Measurements from ENCODE around the gene MED20. TPM values are rescaled to one million over a fixed set of nuclear protein-coding genes. Genes with fewer than 3 reads are reported as not detected.

The MED20 gene, protein sequence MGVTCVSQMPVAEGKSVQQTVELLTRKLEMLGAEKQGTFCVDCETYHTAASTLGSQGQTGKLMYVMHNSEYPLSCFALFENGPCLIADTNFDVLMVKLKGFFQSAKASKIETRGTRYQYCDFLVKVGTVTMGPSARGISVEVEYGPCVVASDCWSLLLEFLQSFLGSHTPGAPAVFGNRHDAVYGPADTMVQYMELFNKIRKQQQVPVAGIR
- total RNA-seq: 10 to 100 TPM; 24.0 to 27.4 TPM

DNA sequence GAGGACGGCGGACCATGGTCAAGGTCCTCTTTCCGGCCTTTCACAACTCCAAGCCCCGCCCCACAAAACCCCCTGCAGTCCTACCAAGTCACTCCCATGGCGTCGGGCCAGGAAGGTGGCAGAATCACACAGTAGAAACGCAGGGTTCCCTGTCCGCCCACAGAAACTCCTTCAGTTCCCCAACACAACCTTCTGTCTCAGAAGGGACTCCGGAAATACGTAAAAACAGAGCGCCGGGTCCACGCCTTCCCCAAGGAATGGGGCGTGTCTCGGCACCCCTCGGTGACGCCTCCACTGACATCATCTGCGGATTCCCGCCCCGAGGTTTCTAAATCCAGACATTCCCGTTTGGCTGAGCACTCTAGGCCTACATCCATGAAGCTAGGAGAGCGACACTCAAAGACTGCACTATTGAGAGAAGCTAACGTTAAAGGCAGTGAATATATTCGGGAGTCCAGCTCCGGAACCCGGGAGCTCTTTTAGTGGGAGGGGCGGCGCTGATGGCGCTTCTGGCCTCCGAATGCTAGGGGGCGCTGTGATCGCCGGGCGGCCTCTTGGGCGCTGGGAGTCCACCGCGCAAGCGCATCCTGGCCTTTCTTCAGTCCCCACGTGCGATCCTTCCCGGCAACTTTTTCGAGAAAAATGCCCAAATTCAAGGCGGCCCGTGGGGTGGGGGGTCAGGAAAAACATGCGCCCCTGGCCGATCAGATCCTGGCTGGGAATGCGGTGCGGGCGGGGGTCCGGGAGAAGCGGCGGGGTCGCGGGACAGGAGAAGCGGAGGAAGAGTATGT is at the start of gene MED20, which contains the start of gene BYSL:
MED20 (minus strand) TSS at position 219 of the 791 bp plus-strand sequence; CDS start at position 98, 121 bp downstream.
BYSL (plus strand) TSS at position 579 of the 791 bp plus-strand sequence; CDS start at position 643, 64 bp downstream.
- Mint-ChIP-seq H3K36me3 (ENCODE audit: low read depth) (peaks cover 39% of the 10 kb centered on the region), H3K27me3 (ENCODE audit: low read depth) (no peaks in the 10 kb centered on the region), H3K9me3 (no peaks in the 10 kb centered on the region), H3K27ac (peak within 1 kb of the TSS; percentile 97), H3K4me3 (peak within 1 kb of the TSS; percentile 91), H3K4me1 (ENCODE audit: low read depth) (peaks cover 54% of the 10 kb centered on the region)
- DNase-seq: peak; percentile 97
- CTCF ChIA-PET: interaction anchor here (0.6 to 6.6 kb wide), 29 partner anchors 9 to 160 kb away, joined by 3 to 114 read pairs (median 4); partner anchors contain the start of genes CCND3, TAF8 and TOMM6
- intact Hi-C loops (cut with micrococcal nuclease): loop anchor here (1.0 to 2.0 kb wide), 11 partner anchors 15 to 296 kb away; partner anchors contain the start of genes MRPS10, TAF8, TOMM6 and USP49

DNA sequence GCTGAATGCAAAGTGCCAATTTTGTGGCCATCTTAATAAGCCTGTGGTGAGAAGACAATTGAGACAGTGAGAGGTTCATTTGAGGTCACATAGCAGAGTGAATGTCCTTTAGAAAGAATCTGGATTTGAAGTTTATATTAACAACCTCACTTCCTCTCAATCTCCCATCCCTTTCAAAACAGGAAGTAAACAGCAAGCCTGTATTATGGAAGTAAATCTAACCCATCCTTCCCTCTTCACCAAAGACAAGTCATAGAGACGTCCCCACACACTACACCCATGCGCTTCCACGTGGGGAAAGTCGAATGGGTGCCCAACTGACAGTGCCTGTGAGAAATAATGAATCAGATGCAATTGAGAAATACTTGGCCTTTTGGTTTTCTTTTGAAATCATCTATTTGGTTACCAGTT is 49.5 kb upstream of the MED20 start:
- Mint-ChIP-seq H3K9me3 (no peaks in the 10 kb centered on the region), H3K36me3 (ENCODE audit: low read depth) (peaks cover 10% of the 10 kb centered on the region), H3K27me3 (ENCODE audit: low read depth) (no peaks in the 10 kb centered on the region), H3K4me3 (peak overlapping the region; percentile 14), H3K27ac (peak overlapping the region; percentile 98), H3K4me1 (ENCODE audit: low read depth) (peaks cover 93% of the 10 kb centered on the region)
- peak; percentile 82 for DNase-seq
- CTCF ChIA-PET: interaction anchor here (0.9 to 1.2 kb wide), 2 partner anchors 60 to 69 kb away, joined by 3 to 4 read pairs; no protein-coding TSS in a partner anchor
- intact Hi-C loops (cut with micrococcal nuclease): loop anchor here (1.0 kb wide), 1 partner anchor 12 kb away; no protein-coding TSS in a partner anchor

DNA sequence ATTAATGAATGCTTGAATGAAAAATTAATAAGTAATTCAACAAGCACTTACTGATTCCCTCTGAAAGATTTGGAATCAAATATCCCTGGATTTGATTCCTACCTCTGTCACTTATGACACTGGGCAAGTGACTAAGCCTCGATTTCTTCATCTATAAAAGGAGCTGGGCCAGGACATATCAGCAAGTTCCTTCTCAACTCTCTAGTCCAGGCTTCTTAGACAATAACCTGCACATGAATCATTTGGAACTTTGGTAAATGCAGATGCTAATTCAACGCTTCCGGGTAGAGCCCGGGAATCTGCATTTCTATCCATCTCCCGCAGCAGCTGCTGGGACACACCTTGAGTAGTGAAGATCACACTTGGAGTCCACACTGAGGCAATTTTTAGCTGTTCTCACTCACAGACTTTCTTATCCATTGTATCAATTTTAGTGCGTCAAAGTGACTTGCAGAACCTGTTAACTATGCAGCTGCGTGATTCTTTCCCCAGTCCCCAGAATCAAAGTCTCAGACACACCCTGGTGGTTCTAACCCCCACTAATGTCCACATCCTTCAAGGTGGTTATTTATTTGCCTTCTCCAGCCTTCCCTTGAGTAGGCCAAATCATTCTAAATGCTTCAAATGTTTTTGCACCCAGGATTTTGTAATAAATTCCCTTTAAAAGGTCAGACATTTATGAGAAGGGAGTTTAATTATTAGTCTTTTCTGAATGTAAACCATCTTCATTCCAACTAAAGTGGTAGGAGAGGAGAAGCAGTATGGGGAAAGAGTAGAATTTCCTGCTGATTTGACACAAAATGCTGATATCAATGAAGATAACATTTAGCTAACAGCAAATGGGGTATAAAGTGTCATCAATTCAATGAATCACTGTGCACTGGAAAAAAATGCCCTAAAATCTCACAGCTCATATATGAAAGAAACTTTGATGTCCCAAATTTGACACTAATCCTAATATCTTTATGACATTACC is 46.7 kb upstream of the MED20 start:
- Mint-ChIP-seq H3K9me3 (peaks cover 3% of the 10 kb centered on the region), H3K27me3 (ENCODE audit: low read depth) (no peaks in the 10 kb centered on the region), H3K27ac (peak overlapping the region; percentile 98), H3K4me3 (no peak overlapping the region), H3K36me3 (ENCODE audit: low read depth) (peaks cover 8% of the 10 kb centered on the region), H3K4me1 (ENCODE audit: low read depth) (peaks cover 92% of the 10 kb centered on the region)
- CTCF ChIA-PET: interaction anchor here (0.9 to 3.1 kb wide), 6 partner anchors 10 to 75 kb away, joined by 3 to 13 read pairs (median 6); partner anchors contain the start of gene CCND3
- DNase-seq: peak; percentile 35
- intact Hi-C loops (cut with micrococcal nuclease): loop anchor here (1.0 kb wide), 1 partner anchor 10 kb away; no protein-coding TSS in a partner anchor

DNA sequence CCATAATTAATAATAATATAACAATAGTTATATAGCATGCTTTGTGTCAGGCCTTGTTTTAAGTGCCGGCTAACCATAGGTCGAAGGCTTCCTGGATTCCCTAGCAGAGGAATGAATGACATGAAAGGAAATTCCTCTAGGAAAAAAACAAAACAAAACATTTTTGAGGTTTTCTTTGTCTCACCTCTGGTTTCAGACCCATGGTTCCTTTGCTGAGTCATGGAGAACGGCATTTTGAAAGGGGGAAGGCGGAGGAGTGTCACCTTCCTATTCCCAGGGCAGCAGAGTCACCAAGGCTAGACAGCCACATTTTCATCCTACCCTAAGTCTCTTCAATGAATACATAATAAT is 46.0 kb upstream of the MED20 start:
- Mint-ChIP-seq H3K27ac (peak overlapping the region; percentile 98), H3K27me3 (ENCODE audit: low read depth) (no peaks in the 10 kb centered on the region), H3K9me3 (peaks cover 3% of the 10 kb centered on the region), H3K36me3 (ENCODE audit: low read depth) (peaks cover 5% of the 10 kb centered on the region), H3K4me3 (no peak overlapping the region), H3K4me1 (ENCODE audit: low read depth) (peaks cover 91% of the 10 kb centered on the region)
- intact Hi-C loops (cut with micrococcal nuclease): no loop called here
- peak; percentile 46 for DNase-seq
- CTCF ChIA-PET: interaction anchor here (1.7 to 3.1 kb wide), 2 partner anchors 10 to 25 kb away, joined by 7 to 10 read pairs; partner anchors contain the start of gene CCND3

DNA sequence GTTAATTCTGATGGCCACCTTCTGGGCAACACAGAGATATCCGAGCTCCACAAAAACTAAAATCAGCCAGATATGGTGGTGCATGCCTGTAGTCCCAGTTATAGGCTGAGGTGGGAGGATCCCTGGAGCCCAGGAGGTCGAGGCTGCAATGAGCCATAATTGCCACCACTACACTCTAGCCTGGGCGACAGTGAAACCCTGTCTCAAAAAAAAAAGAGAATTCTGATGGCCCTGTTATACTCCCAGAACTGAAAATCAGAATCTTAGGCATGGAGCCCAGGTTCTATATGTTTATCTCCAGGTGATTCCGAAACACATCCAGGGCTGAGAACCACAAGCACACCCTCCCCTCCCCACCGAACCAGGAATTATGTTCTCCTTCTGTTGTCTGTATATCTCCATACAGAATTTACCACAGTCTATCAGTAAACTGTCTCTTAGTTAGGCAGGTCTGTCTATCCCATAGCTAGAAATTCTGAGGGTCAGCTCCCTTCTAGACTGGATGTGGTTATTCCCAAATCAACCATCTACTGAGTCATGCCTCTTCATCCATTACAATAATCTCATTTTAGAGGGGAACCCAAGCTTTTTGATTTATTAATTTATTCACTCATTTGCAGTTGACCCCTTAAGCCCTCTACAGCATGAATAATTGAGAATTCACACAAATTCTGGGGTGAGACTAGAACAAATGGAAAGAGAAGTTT is 45.4 kb upstream of the MED20 start:
- CTCF ChIA-PET: interaction anchor here (1.3 to 3.1 kb wide), 3 partner anchors 24 to 45 kb away, joined by 3 to 7 read pairs (median 3); partner anchors contain the start of genes BYSL, CCND3 and MED20
- Mint-ChIP-seq H3K4me1 (ENCODE audit: low read depth) (peaks cover 93% of the 10 kb centered on the region), H3K36me3 (ENCODE audit: low read depth) (peaks cover 9% of the 10 kb centered on the region), H3K27ac (peak overlapping the region; percentile 98), H3K4me3 (no peak overlapping the region), H3K27me3 (ENCODE audit: low read depth) (no peaks in the 10 kb centered on the region), H3K9me3 (peaks cover 3% of the 10 kb centered on the region)
- intact Hi-C loops (cut with micrococcal nuclease): no loop called here
- no peak for DNase-seq

DNA sequence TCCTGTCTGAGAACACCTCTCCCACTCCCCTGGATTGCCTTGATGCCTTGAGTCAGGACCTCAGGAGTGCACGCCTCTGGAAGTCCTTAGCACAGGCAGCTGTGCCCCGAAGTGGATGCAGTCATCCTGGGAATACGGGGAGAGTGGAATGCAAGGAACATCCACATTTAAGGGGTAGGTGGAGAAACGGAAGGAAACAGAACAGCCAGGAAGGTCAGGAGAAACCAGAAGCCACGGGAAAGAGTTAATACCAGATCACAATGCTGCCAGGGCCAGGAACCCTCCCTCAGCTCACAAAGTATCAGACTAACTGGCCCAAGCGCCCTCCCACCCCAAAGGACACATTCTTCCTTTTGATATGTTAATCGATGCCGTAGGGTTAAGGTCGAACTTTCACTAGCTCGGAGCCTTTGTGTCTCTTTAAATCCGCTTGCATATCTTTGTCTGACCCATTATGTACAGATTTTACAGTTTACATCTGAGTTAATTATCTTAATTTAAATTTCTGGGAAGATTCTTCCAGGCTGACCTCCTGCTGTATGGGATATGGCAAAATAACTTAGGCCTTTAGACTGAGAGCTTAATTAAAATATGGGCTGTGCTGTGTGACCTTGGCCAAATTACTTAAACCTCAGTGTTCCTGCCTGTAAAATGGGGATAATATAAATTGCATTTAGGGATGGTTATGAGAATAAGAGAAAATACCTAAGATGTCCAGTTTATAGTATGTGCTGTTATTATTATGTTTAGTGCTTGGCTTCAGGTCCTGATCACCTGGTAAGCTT is 44.7 kb upstream of the MED20 start:
- Mint-ChIP-seq H3K27ac (peak overlapping the region; percentile 98), H3K4me3 (no peak overlapping the region), H3K27me3 (ENCODE audit: low read depth) (no peaks in the 10 kb centered on the region), H3K36me3 (ENCODE audit: low read depth) (peaks cover 12% of the 10 kb centered on the region), H3K9me3 (peaks cover 3% of the 10 kb centered on the region), H3K4me1 (ENCODE audit: low read depth) (peaks cover 92% of the 10 kb centered on the region)
- DNase-seq: no peak
- CTCF ChIA-PET: interaction anchor here (1.3 to 1.6 kb wide), 2 partner anchors 30 to 45 kb away, joined by 3 read pairs; partner anchors contain the start of genes BYSL and MED20
- intact Hi-C loops (cut with micrococcal nuclease): no loop called here

DNA sequence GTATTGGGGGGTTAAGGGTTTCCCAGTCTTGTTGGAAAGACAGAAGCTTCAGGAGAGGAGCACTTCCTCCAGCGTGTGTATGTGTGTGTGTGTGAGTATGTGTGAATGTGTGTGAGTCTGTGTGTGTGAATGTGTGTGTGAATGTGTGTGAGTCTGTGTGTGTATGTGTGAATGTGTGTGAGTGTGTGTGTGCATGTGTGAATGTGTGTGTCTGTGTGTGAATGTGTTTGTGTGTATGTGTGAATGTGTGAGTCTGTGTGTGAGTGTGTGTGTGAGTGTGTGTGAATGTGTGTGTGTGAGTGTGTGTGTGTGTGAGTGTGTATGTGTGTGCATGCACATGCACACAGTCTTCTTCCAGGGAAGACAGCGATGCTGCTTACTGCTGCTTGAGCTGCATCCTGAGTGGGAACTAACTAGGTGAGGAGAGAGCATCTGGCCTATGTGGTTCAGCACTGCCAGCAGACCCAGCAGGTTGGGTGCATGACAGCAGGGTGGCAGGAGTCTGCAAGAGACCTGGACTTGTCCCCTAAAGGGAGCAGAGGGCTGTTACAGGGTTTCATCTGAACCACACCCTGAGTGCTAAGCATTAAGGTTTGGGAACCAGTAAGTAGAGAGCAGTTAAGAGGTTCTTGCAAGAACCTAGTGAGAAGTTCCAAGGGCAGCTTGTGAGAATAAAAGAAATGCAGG is 43.4 kb upstream of the MED20 start:
- peak; percentile 69 for DNase-seq
- Mint-ChIP-seq H3K27ac (peak overlapping the region; percentile 98), H3K4me3 (no peak overlapping the region), H3K9me3 (peaks cover 3% of the 10 kb centered on the region), H3K27me3 (ENCODE audit: low read depth) (no peaks in the 10 kb centered on the region), H3K4me1 (ENCODE audit: low read depth) (peaks cover 92% of the 10 kb centered on the region), H3K36me3 (ENCODE audit: low read depth) (peaks cover 13% of the 10 kb centered on the region)
- CTCF ChIA-PET: interaction anchor here (1.0 to 5.8 kb wide), 10 partner anchors 9 to 80 kb away, joined by 3 to 35 read pairs (median 4); partner anchors contain the start of genes BYSL and MED20
- intact Hi-C loops (cut with micrococcal nuclease): no loop called here

DNA sequence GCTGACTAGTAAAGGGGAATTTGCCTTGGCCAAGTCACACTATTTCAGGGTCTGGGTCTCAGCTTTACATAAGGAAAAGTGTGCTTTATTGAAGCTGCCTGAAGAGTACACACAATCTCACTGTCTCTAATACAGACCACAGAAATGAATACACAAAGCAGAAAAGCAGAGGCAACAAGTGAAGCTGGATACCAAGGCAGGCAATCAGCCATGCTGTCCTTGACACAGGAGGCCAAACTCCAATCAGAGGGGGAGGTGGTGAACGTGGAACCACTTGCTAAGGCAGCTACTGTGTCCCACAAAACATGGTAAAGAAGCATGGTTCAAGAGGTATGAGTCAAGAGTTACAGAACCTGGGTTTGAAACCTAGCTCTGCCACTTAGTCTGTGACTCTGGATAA is 42.4 kb upstream of the MED20 start:
- intact Hi-C loops (cut with micrococcal nuclease): loop anchor here (1.0 kb wide), 1 partner anchor 47 kb away; no protein-coding TSS in a partner anchor
- peak; percentile 52 for DNase-seq
- Mint-ChIP-seq H3K36me3 (ENCODE audit: low read depth) (peaks cover 21% of the 10 kb centered on the region), H3K27me3 (ENCODE audit: low read depth) (no peaks in the 10 kb centered on the region), H3K9me3 (peaks cover 9% of the 10 kb centered on the region), H3K4me1 (ENCODE audit: low read depth) (peaks cover 91% of the 10 kb centered on the region), H3K27ac (peak overlapping the region; percentile 98), H3K4me3 (no peak overlapping the region)
- CTCF ChIA-PET: interaction anchor here (0.8 to 5.8 kb wide), 12 partner anchors 10 to 81 kb away, joined by 3 to 35 read pairs (median 4); no protein-coding TSS in a partner anchor

DNA sequence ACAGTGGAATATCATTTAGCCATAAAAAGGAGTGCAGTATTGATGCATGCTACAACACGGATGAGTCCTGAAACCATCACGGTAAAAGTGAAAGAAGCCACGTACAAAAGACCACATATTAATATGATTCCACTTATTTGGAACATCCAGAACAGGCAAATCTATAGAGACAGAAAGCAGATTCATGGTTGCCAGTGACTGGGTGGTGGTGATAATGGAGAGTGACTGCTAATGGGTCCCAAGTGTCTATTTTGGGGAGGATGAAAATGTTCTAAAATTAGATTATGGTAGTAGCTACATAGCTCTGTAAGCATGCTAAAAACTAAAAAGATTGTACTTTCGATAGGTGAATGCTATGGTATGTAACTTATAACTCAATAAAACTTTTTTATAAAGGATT is 39.1 kb upstream of the MED20 start:
- Mint-ChIP-seq H3K36me3 (ENCODE audit: low read depth) (peaks cover 23% of the 10 kb centered on the region), H3K27me3 (ENCODE audit: low read depth) (no peaks in the 10 kb centered on the region), H3K9me3 (peaks cover 9% of the 10 kb centered on the region), H3K4me1 (ENCODE audit: low read depth) (peaks cover 87% of the 10 kb centered on the region), H3K27ac (peak overlapping the region; percentile 98), H3K4me3 (no peak overlapping the region)
- CTCF ChIA-PET: interaction anchor here (1.3 to 5.8 kb wide), 2 partner anchors 16 to 84 kb away, joined by 3 to 35 read pairs; no protein-coding TSS in a partner anchor
- no peak for DNase-seq
- intact Hi-C loops (cut with micrococcal nuclease): no loop called here
